Urinary bladder (tissue), 4 donors: ENCODE measurements around the gene DYNC1I2. TPM values are rescaled to one million over a fixed set of nuclear protein-coding genes. Genes with fewer than 3 reads are reported as not detected.

Experiments
- DNase-seq: peaks from one replicate; pipeline ENCODE4 v3.0.0-alpha.2; 2015; ENCODE audit errors: extremely low spot score
- H3K27ac ChIP-seq: one replicate; pipeline ENCODE4 v1.5.1; 2013; ENCODE audit warnings: low read depth, mild to moderate bottlenecking, moderate library complexity
- H3K36me3 ChIP-seq: one replicate; pipeline ENCODE4 v1.6.1; 2013; ENCODE audit warnings: mild to moderate bottlenecking, moderate library complexity; ENCODE audit not compliant: insufficient read depth
- H3K4me1 ChIP-seq: one replicate; pipeline ENCODE4 v1.6.1; 2013; ENCODE audit warnings: mild to moderate bottlenecking, moderate library complexity; ENCODE audit not compliant: insufficient read depth
- H3K4me3 ChIP-seq: one replicate; pipeline ENCODE4 v1.5.1; 2013; ENCODE audit warnings: low read depth, low read length
- WGBS: extraction: QIAGEN DNeasy Blood & Tissue Kit; methylation state at CpG from one replicate; pipeline ENCODE4 v1.1.7; 2013; 5-methylcytosine and 5-hydroxymethylcytosine counted together
- polyA plus RNA-seq: library from polyadenylated mRNA; stranded (reverse); fragments of 200-250 nt; gene quantifications from one replicate; pipeline ENCODE4 v1.2.3, GENCODE V29; 2013
- total RNA-seq: library from RNA; depleted of rRNA; stranded (reverse); fragments of >200 nt; gene quantifications from one replicate; pipeline ENCODE4 v1.2.3, GENCODE V29; 2014
- donor health status: healthy with polysubstance abuse.
- donor health status: healthy.

Gene DYNC1I2
- total RNA-seq, result 147 TPM
- 105 TPM for polyA plus RNA-seq

GRCh38 chr2:171687287-171688128 is at the start of gene DYNC1I2:
TSS of gene DYNC1I2 (plus strand) at chr2:171687469. CDS start at chr2:171690156, 2,687 bp downstream.
- no peaks in the 10 kb centered on the region for H3K4me1 ChIP-seq
- H3K4me3 ChIP-seq, result peak within 1 kb of the TSS; percentile 80
- peak; percentile 92 for DNase-seq
- H3K36me3 ChIP-seq, result no peaks in the 10 kb centered on the region
- H3K27ac ChIP-seq, result peak within 1 kb of the TSS; percentile 88
- WGBS, result under 1% methylated on average over 51 of the region's 51 CpGs

GRCh38 chr2:171651667-171652415 is 35.4 kb upstream of the DYNC1I2 start:
- H3K4me3 ChIP-seq, result no peak overlapping the region
- no peak for DNase-seq
- H3K4me1 ChIP-seq, result no peaks in the 10 kb centered on the region
- no peak overlapping the region for H3K27ac ChIP-seq
- H3K36me3 ChIP-seq, result no peaks in the 10 kb centered on the region

- Histone ChIP-seq H3K4me1 (no peaks in the 10 kb centered on the region), H3K36me3 (no peaks in the 10 kb centered on the region), H3K4me3 (no peak overlapping the region), H3K27ac (no peak overlapping the region)
- DNase-seq, result no peak
These were observed 34.9 kb upstream of the DYNC1I2 start for GRCh38 chr2:171652416-171652785.

- no peak for DNase-seq
- Histone ChIP-seq H3K36me3 (no peaks in the 10 kb centered on the region), H3K4me1 (no peaks in the 10 kb centered on the region), H3K4me3 (no peak overlapping the region), H3K27ac (no peak overlapping the region)
- WGBS, result 78% methylated on average over 1 of the region's 1 CpG
These were observed 31.7 kb upstream of the DYNC1I2 start for GRCh38 chr2:171655586-171655985.

GRCh38 chr2:171667041-171667440 is 20.2 kb upstream of the DYNC1I2 start:
- DNase-seq, result no peak
- Histone ChIP-seq H3K4me3 (no peak overlapping the region), H3K4me1 (no peaks in the 10 kb centered on the region), H3K27ac (no peak overlapping the region), H3K36me3 (no peaks in the 10 kb centered on the region)

- Histone ChIP-seq H3K4me1 (no peaks in the 10 kb centered on the region), H3K36me3 (no peaks in the 10 kb centered on the region), H3K4me3 (no peak overlapping the region), H3K27ac (no peak overlapping the region)
- WGBS, result 60% methylated on average over 5 of the region's 5 CpGs
- no peak for DNase-seq
These were observed 19.1 kb upstream of the DYNC1I2 start for GRCh38 chr2:171668183-171668582.

GRCh38 chr2:171669121-171669520 is 18.1 kb upstream of the DYNC1I2 start:
- H3K27ac ChIP-seq, result no peak overlapping the region
- no peaks in the 10 kb centered on the region for H3K4me1 ChIP-seq
- DNase-seq, result no peak
- no peak overlapping the region for H3K4me3 ChIP-seq
- WGBS, result 60% methylated on average over 3 of the region's 3 CpGs
- H3K36me3 ChIP-seq, result no peaks in the 10 kb centered on the region

- Histone ChIP-seq H3K4me3 (no peak overlapping the region), H3K4me1 (no peaks in the 10 kb centered on the region), H3K36me3 (no peaks in the 10 kb centered on the region), H3K27ac (no peak overlapping the region)
- DNase-seq, result no peak
These were observed 16.6 kb upstream of the DYNC1I2 start for GRCh38 chr2:171670655-171671054.

GRCh38 chr2:171671867-171672266 is 15.4 kb upstream of the DYNC1I2 start:
- Histone ChIP-seq H3K4me3 (no peak overlapping the region), H3K27ac (no peak overlapping the region), H3K36me3 (no peaks in the 10 kb centered on the region), H3K4me1 (no peaks in the 10 kb centered on the region)
- DNase-seq, result no peak
- 89% methylated on average over 7 of the region's 7 CpGs for WGBS

- WGBS, result 42% methylated on average over 1 of the region's 1 CpG
- no peaks in the 10 kb centered on the region for H3K4me1 ChIP-seq
- DNase-seq, result no peak
- no peak overlapping the region for H3K27ac ChIP-seq
- H3K36me3 ChIP-seq, result no peaks in the 10 kb centered on the region
- no peak overlapping the region for H3K4me3 ChIP-seq
These were observed 13.4 kb upstream of the DYNC1I2 start for GRCh38 chr2:171673905-171674304.

GRCh38 chr2:171675810-171676345 is 11.4 kb upstream of the DYNC1I2 start:
- no peak overlapping the region for H3K27ac ChIP-seq
- no peak overlapping the region for H3K4me3 ChIP-seq
- no peaks in the 10 kb centered on the region for H3K4me1 ChIP-seq
- 78% methylated on average over 7 of the region's 7 CpGs for WGBS
- no peak for DNase-seq
- no peaks in the 10 kb centered on the region for H3K36me3 ChIP-seq

GRCh38 chr2:171678619-171679018 is 8.7 kb upstream of the DYNC1I2 start:
- no peak overlapping the region for H3K4me3 ChIP-seq
- 39% methylated on average over 1 of the region's 1 CpG for WGBS

GRCh38 chr2:171688129-171688465 is 828 bp downstream of the DYNC1I2 start:
- Histone ChIP-seq H3K27ac (no peak overlapping the region), H3K4me3 (peak overlapping the region; percentile 80), H3K4me1 (no peaks in the 10 kb centered on the region), H3K36me3 (no peaks in the 10 kb centered on the region)
- under 1% methylated on average over 10 of the region's 10 CpGs for WGBS
- DNase-seq, result no peak

More at GRCh38 chr2:171678619-171679018, 8.7 kb upstream of the DYNC1I2 start:
- Histone ChIP-seq H3K4me1 (no peaks in the 10 kb centered on the region), H3K36me3 (no peaks in the 10 kb centered on the region), H3K27ac (no peak overlapping the region)
- no peak for DNase-seq

- no peak overlapping the region for H3K27ac ChIP-seq
- 92% methylated on average over 1 of the region's 1 CpG for WGBS
- no peaks in the 10 kb centered on the region for H3K36me3 ChIP-seq
- H3K4me3 ChIP-seq, result no peak overlapping the region
- no peak for DNase-seq
- no peaks in the 10 kb centered on the region for H3K4me1 ChIP-seq
These were observed 5.1 kb downstream of the DYNC1I2 start for GRCh38 chr2:171692331-171692730.
